Upper lobe of left lung (tissue), 6 donors: ENCODE data around the gene CFAP74. TPM values are rescaled to one million over a fixed set of nuclear protein-coding genes. Genes with fewer than 3 reads are reported as not detected.

Experiments
- ATAC-seq, 2 donors: fragments of 200-7000 bp; cut with Tn5 transposase; one replicate each; pipeline ENCODE4 v1.9.1; 2022; ENCODE audit warnings: mild to moderate bottlenecking in 2 of 2, moderate library complexity in 2 of 2; ENCODE audit not compliant: low FRiP score in 2 of 2
- DNase-seq, 2 donors: peaks; one replicate each; pipeline ENCODE4 v3.0.0-alpha.2; 2019 to 2020
- H3K27ac ChIP-seq, 4 donors: fragments of 200-600 bp; sonication (generic); one replicate each; pipeline ENCODE4 v1.5.1; 2016 to 2019
- H3K27me3 ChIP-seq, 4 donors: fragments of 200-600 bp; sonication (generic); one replicate each; pipeline ENCODE4 v1.5.1; 2017 to 2019
- H3K36me3 ChIP-seq, 4 donors: fragments of 200-600 bp; sonication (generic); one replicate each; pipeline ENCODE4 v1.5.1; 2016 to 2019
- H3K4me1 ChIP-seq, 4 donors: fragments of 200-600 bp; sonication (generic); one replicate each; pipeline ENCODE4 v1.5.1; 2018 to 2019
- H3K4me3 ChIP-seq, 4 donors: fragments of 200-600 bp; sonication (generic); one replicate each; pipeline ENCODE4 v1.5.1; 2017 to 2019; ENCODE audit warnings: mild to moderate bottlenecking in 2 of 4, moderate library complexity in 1 of 4
- H3K9me3 ChIP-seq, 4 donors: fragments of 200-600 bp; sonication (generic); one replicate each; pipeline ENCODE4 v1.5.1; 2018 to 2019
- CTCF ChIP-seq, 6 experiments: fragments of 450-650 bp in 4 of 6; fragments of 200-600 bp in 2 of 6; sonication (generic) in 2 of 6; IDR thresholded peaks; one replicate each; pipeline ENCODE4 v1.5.1; 2016 to 2019; ENCODE audit warnings: antibody characterized with exemption in 6 of 6
- EP300 ChIP-seq, 4 donors: sonication (generic); formaldehyde crosslinking; IDR thresholded peaks; one replicate each; pipeline ENCODE4 v1.5.1; 2017; ENCODE audit warnings: antibody characterized with exemption in 4 of 4, control low read depth in 2 of 4
- POLR2A ChIP-seq, 4 donors: fragments of 450-650 bp; IDR thresholded peaks; one replicate each; pipeline ENCODE4 v1.5.1; 2016 to 2017; ENCODE audit warnings: antibody characterized with exemption in 4 of 4, mild to moderate bottlenecking in 2 of 4
- POLR2AphosphoS5 ChIP-seq, 2 donors: sonication (generic); formaldehyde crosslinking; IDR thresholded peaks; one replicate each; pipeline ENCODE4 v1.5.1; 2017; ENCODE audit warnings: antibody characterized with exemption in 2 of 2
- WGBS, 2 donors: methylation state at CpG; one replicate each; pipeline ENCODE4 v1.1.5; 2017 to 2018; 5-methylcytosine and 5-hydroxymethylcytosine counted together
- total RNA-seq, 6 donors: library from RNA; depleted of rRNA in 4 of 6; stranded (reverse); fragments of >200 nt in 4 of 6; gene quantifications; one replicate each; pipeline versions ENCODE4 v1.1.0 to v1.2.1, GENCODE V29; 2016 to 2021
- donor health status: DM: no; HTN: no; CAD: no; lungs with moderate emphysema.
- donor health status: DM: no; HTN: yes; CAD: no; lungs with severe emphysema.

Gene CFAP74
- total RNA-seq, 6 donors from 2014 or later: 0.14 to 19.8 (median 6.2) TPM

GRCh38 chr1:2047749-2048729 lies 44.5 kb upstream of the CFAP74 start:
- DNase-seq (peak in 1 of 2 donors; percentile 71), ATAC-seq (no peak)
- Histone ChIP-seq H3K4me1 (peaks cover 19 to 55% (median 25%) of the 10 kb centered on the region in 4 donors), H3K36me3 (no peaks in the 10 kb centered on the region), H3K9me3 (no peaks in the 10 kb centered on the region), H3K4me3 (no peak overlapping the region), H3K27ac (no peak overlapping the region), H3K27me3 (peaks cover 0 to 19% (median 7%) of the 10 kb centered on the region in 4 donors)
- WGBS, 2 donors: 74 to 85% methylated on average over 9 to 25 of the region's 25 CpGs
- TF ChIP-seq CTCF (IDR thresholded peaks at IDR 0.05): no peak

- H3K4me1 ChIP-seq: peaks cover 19 to 51% (median 25%) of the 10 kb centered on the region in 4 donors
- 62 to 73% methylated on average over 3 to 22 of the region's 25 CpGs for WGBS, 2 donors
- H3K27ac ChIP-seq: no peak overlapping the region
- ATAC-seq: no peak
- H3K27me3 ChIP-seq: peaks cover 0 to 19% (median 7%) of the 10 kb centered on the region in 4 donors
- no peak for DNase-seq
- no peaks in the 10 kb centered on the region for H3K36me3 ChIP-seq
- no peak overlapping the region for H3K4me3 ChIP-seq
- no peaks in the 10 kb centered on the region for H3K9me3 ChIP-seq
- no peak for TF ChIP-seq EP300 (IDR thresholded peaks at IDR 0.05)
- no peak for TF ChIP-seq POLR2A (IDR thresholded peaks at IDR 0.05)
- no peak for TF ChIP-seq POLR2AphosphoS5 (IDR thresholded peaks at IDR 0.05)
- TF ChIP-seq CTCF (IDR thresholded peaks at IDR 0.05): no peak
Observed at GRCh38 chr1:2046953-2047748, 43.6 kb upstream of the CFAP74 start.

GRCh38 chr1:2046174-2046917 lies 42.8 kb upstream of the CFAP74 start:
- H3K27me3 ChIP-seq: peaks cover 0 to 19% (median 7%) of the 10 kb centered on the region in 4 donors
- peak; percentile 78 to 90 for DNase-seq
- WGBS, 2 donors: 36 to 44% methylated on average over 12 to 20 of the region's 20 CpGs
- no peaks in the 10 kb centered on the region for H3K9me3 ChIP-seq
- H3K36me3 ChIP-seq: no peaks in the 10 kb centered on the region
- peak overlapping the region in 2 of 4 donors; percentile 36 to 61 for H3K27ac ChIP-seq
- ATAC-seq: peak in 1 of 2 donors; percentile 56
- no peak overlapping the region for H3K4me3 ChIP-seq
- peaks cover 19 to 43% (median 25%) of the 10 kb centered on the region in 4 donors for H3K4me1 ChIP-seq
- TF ChIP-seq EP300 (IDR thresholded peaks at IDR 0.05): no peak
- peak; percentile 59 to 78 (median 70) for TF ChIP-seq CTCF (IDR thresholded peaks at IDR 0.05)
- no peak for TF ChIP-seq POLR2AphosphoS5 (IDR thresholded peaks at IDR 0.05)

DNA sequence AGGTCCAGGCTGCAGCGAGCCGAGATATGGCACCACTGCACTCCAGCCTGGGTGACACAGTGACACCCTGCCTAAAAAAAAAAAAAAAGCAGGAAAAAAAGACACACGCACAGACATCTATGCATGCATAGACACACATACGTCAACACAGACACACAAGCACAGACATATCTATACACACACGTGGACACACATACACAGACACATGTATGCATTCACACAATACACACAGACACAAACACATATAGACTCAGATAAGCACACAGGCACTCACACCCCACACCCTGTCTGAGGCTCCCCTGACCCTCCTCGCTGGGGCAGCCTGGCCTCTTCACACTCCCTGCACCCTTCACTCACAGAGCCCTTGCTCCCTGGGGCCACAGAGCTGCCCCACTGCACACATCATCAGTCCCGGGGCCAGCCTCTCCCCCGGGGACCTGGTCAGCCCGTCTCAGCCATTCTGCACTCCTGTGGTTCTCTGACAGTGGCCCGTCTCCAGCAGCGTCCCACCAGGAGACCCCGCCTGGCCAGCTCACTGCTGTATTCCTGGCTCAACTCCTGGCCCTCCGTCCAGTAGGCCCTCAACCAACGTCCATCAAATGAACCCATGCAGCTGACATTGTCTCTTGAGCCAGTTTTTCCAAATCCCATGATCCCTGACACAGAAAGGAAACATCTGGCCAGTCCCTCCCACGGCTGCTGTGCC lies 42.0 kb upstream of the CFAP74 start:
- TF ChIP-seq POLR2A (IDR thresholded peaks at IDR 0.05) (no peak), EP300 (IDR thresholded peaks at IDR 0.05) (no peak), POLR2AphosphoS5 (IDR thresholded peaks at IDR 0.05) (peak in 1 of 2 donors; percentile 47)
- H3K36me3 ChIP-seq: no peaks in the 10 kb centered on the region
- peak overlapping the region in 2 of 4 donors; percentile 36 to 61 for H3K27ac ChIP-seq
- no peaks in the 10 kb centered on the region for H3K9me3 ChIP-seq
- no peak overlapping the region for H3K4me3 ChIP-seq
- peaks cover 0 to 16% (median 4%) of the 10 kb centered on the region in 4 donors for H3K27me3 ChIP-seq
- 59 to 82% methylated on average over 12 to 15 of the region's 15 CpGs for WGBS, 2 donors
- DNase-seq (peak in 1 of 2 donors; percentile 53), ATAC-seq (no peak)
- peaks cover 19 to 35% (median 25%) of the 10 kb centered on the region in 4 donors for H3K4me1 ChIP-seq
